ENCODE results near the gene SEPTIN3.

SEPTIN3 gene

DNA sequence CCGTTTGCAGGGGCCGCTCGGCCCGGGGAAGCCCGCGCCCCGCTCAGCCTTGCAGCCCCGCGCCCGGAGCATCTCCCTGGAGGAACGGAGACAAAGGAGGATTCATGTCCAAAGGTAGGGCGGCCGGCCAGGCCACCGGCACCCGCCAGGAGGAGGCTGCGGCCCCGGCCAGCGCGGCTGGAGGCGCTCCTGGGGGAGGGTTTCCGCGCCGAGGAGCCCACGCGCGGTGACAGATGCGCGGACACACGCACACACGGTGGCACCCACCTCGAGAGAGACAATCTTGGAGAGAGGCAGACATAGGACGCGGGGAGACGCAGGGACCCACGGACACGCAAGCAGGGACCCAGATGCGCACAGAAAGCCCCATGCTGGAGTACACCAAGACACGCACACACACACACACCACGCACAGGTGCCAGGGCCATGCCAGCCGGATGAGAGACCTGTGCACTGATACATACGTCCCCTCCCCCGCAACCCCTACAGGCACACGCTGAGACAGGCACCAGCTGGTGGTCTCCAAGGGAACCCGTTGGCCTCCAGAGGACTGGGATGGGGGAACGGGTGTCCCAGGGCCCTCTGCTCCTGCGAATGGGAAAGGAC, 7.8 kb downstream of the SEPTIN3 start:
- peak; percentile 65 for DNase-seq

DNA sequence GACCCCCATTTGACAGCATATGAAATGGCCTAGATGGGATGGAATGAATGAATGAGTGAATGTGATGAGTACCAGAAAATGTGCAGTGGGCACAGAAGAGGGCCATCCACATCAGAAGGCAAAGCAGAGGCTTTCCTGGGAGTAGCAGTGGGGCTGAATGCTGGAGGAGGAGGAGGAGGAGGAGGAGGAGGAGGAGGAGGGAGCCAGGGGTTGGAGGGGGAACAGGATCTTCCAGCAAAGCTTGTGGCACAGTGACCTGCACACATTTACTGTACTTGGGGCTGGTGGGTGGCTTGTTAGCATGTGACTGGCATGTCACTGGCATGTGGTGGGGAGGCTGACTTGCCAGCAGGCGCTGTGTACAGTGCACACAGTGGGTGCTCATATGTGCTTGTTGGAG, 9.5 kb downstream of the SEPTIN3 start:
- no peak for DNase-seq

GRCh38 chr22:41979423-41980250, 10.4 kb downstream of the SEPTIN3 start:
- DNase-seq = no peak

DNA sequence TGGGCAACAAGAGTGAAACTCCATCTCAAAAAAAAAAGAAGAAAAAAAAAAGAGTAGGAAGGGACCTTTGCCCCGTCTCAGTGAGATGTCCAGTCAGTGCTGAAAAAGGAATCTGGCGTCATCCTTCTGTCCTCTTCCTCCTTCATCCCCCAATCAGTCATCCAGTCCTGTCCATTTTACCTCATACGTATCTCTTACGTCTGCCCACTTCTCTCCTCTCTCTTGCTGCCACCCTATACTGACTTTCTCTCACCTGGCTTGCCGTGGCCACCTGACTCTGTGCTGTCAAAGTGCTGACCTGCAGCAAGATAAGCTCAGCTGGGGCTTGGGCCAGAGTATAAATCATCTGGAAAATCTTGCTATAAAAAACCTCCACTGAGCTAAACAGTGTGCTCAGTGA, 13.6 kb downstream of the SEPTIN3 start:
- DNase-seq = no peak

- DNase-seq = no peak
These were observed 14.5 kb downstream of the SEPTIN3 start for GRCh38 chr22:41983513-41984405.

GRCh38 chr22:41987276-41987675, 18.0 kb downstream of the SEPTIN3 start:
- no peak for DNase-seq

DNA sequence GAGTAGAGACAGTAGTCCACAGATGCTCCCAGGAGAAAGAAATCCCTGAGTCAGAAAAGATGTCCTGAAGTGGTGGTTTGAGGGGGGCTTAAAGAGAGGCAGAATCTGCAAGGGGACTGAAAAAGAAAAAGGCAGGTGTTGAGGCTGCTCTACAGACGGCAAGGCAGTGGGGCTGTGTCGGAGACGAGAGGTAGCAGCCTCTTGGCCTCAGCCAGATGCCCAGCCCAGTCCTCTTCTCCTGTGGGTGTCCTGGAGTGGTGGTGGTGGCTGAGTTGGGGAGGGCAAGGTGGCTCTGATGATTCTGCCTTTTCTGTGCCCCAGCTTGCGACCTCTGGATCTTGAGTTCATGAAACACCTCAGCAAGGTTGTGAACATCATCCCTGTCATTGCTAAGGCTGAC, 20.0 kb downstream of the SEPTIN3 start:
- no peak for DNase-seq

GRCh38 chr22:41991111-41991510, 21.9 kb downstream of the SEPTIN3 start:
- no peak for DNase-seq

GRCh38 chr22:41992496-41992895, 23.3 kb downstream of the SEPTIN3 start:
- no peak for DNase-seq

DNA sequence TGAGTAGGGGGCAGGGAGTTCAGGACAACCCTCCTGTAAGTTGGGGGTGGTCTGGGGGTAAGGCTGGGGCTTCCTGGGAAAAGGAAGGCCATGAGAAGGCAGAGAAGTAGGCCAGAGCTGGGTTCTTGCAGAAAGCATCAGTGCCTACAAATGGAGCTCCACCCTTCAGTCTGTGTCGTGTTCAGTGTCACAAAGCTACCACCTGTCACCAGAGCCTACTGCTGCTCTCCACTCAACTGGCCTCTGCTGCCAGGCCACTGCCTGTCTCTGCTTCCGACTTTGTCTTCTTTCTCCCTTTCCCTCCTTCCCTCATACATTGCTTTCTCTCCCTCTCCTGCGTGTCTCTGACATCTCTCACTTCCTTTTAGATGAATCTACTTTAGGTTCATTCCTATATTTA, 26.0 kb downstream of the SEPTIN3 start:
- no peak for DNase-seq

- no peak for DNase-seq
These were observed 27.6 kb downstream of the SEPTIN3 start for GRCh38 chr22:41996826-41997225.

DNA sequence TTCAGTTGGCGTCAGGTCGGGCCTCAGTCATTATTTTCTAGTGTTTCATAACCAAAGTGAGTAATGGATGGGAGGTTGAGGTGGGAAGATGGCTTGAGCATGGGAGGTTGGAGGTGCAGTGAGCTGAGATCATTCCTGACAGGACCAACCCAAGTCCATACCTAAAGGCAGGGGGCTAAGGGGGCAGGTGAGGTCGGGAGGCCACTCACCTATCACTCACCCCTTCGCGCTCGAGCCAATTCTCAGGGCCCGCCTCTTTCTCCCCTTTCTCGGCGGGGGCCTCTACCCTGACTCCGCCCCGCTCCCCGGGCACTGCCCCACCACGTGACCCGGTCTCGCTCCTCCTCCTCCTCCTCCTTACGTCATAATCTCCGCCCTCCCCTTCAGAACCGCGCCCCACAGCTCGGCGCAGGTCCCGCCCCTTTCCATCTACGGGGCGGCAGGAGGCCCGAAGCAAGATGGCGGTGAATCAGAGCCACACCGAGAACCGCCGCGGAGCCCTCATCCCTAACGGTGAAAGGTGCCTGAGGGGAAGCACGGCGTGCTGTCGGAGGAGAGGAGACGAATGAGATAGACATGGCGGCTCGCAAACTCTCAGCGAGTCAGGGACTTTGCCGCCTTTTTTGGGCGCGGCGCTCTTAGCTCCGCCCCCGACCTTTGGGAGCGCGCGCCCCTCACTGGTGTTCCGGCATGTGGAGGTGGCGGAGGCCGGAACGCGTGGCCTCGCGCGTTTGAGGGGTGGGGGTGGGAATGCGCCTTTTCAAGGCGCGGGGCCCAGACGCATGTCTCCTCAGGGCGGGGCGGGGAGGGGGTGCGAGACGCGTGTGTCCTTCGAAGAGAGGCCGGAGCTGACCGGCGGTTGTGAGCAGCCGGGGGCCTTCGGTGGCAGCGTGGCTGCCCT, 29.4 kb downstream of the SEPTIN3 start, which contains the start of gene WBP2NL:
WBP2NL (plus strand) TSS at position 428 of the 901 bp plus-strand sequence; CDS start at position 459, 31 bp downstream.
- DNase-seq = no peak

DNA sequence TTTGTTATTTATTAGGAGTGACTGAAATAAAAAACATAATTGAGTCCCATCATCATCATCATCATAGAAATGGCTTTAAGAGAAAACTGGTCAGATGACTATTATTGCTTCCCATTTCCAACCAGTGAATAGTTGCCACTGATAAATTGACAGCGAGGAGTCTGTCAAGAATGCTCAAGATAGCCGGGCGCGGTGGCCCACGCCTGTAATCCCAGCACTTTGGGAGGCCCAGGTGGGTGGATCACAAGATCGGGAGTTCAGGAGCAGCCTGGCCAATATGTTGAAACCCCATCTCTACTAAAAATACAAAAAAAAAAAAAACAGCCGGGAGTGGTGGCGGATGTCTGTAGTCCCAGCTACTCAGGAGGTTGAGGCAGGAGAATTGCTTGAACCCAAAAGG, 31.2 kb downstream of the SEPTIN3 start:
- no peak for DNase-seq

DNA sequence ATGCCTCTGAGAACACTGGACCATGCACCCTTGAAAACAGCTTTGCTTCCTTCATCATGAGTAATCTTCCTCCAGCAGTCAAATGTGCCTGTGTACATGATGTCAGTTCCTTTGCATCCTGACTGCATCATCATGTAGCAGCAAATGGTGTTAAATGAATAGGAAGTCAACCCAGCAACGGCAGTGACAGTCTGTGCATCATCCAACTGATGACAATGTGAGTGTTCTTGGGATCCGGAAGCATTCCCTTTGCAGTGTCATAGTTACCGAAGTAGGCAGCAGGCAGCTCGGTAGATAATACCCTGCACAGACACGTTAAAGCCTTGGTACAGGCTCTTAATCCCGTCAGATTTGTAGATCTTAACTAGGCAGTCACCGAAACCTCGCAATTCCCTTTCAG, 31.9 kb downstream of the SEPTIN3 start:
- no peak for DNase-seq

DNA sequence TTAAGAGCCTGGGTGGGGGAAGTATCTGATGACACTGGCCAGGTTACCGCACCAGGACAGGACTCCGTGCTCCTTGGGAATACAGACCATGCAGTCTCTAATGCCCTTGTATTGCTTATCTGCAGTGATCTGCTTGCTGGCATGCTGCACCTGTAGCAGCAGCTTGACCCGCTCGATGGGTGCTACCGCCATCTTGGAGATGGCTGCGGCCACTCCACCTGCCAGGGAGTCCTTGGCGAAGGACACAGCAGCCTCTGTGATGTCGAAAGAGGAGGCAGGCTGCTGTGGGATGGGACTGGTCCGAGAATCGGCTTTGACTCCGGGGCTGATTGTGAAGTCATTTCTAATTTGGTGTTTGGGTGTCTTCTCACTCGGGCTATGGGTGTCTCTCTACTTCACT, 32.5 kb downstream of the SEPTIN3 start:
- no peak for DNase-seq

DNA sequence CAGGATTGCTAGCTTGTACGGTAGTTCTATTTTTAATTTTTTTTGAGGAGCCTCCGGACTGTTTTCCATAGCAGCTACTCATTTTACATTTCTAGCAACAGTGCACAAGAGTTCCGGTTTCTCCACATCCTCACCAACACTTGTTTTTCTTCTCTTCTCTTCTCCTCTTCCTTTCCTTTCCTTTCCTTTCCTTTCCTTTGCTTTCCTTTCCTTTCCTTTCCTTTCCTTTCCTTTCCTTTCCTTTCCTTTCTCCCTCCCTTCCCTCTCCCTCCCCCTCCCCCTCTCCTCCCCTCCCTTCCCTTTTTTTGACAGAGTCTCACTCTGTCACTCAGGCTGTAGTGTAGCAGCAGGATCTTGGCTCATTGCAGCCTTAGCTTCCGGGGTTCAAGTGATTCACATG, 38.7 kb downstream of the SEPTIN3 start:
- DNase-seq = no peak

GRCh38 chr22:42010778-42011177, 41.5 kb downstream of the SEPTIN3 start:
- no peak for DNase-seq

GRCh38 chr22:42013385-42013784, 44.1 kb downstream of the SEPTIN3 start:
- no peak for DNase-seq

- DNase-seq = no peak
These were observed 46.9 kb downstream of the SEPTIN3 start for GRCh38 chr22:42016111-42016510.

GRCh38 chr22:42018224-42018623, 49.0 kb downstream of the SEPTIN3 start:
- no peak for DNase-seq
